ENCODE measurements around the gene CFAP126.

CFAP126 gene

DNA sequence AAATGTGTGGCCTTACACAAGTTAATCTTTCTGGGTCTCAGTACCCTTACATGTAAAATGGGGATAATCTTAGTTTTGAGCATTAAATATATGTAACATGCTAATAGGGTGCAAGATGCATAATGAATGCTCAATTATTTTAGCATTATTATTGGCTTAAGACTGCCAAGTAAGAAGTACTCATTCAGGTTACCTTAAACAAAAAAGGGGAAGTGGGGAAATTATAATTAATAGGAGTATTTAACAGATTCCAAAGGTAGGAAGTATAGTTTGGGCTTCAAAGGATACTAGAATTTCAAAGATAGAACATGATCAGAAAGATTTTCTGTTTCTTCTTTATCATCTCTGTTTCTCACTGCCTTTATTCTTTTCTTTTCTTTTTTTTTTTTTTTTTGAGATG is 5.8 kb upstream of the CFAP126 start:
- no peak overlapping the region for H3K27ac ChIP-seq
- no peaks in the 10 kb centered on the region for H3K27me3 ChIP-seq (ENCODE audit: insufficient read depth, low read depth, severe bottlenecking)
- no peaks in the 10 kb centered on the region for H3K9me3 ChIP-seq (ENCODE audit: severe bottlenecking)
- H3K36me3 ChIP-seq, result no peaks in the 10 kb centered on the region
- no peak for TF ChIP-seq CTCF (IDR thresholded peaks at IDR 0.05; ENCODE audit: low read depth, low read length)
- DNase-seq, result no peak
- no peak overlapping the region for H3K4me3 ChIP-seq (ENCODE audit: low read depth, low read length)

GRCh38 chr1:161365207-161365606 is 2.5 kb downstream of the CFAP126 start:
- no peak for TF ChIP-seq CTCF (IDR thresholded peaks at IDR 0.05; ENCODE audit: low read depth, low read length)
- DNase-seq, result no peak
- Histone ChIP-seq H3K4me3 (ENCODE audit: low read depth, low read length) (no peak overlapping the region), H3K9me3 (ENCODE audit: severe bottlenecking) (no peaks in the 10 kb centered on the region), H3K36me3 (peaks cover 27% of the 10 kb centered on the region), H3K27me3 (ENCODE audit: insufficient read depth, low read depth, severe bottlenecking) (no peaks in the 10 kb centered on the region), H3K27ac (no peak overlapping the region)

DNA sequence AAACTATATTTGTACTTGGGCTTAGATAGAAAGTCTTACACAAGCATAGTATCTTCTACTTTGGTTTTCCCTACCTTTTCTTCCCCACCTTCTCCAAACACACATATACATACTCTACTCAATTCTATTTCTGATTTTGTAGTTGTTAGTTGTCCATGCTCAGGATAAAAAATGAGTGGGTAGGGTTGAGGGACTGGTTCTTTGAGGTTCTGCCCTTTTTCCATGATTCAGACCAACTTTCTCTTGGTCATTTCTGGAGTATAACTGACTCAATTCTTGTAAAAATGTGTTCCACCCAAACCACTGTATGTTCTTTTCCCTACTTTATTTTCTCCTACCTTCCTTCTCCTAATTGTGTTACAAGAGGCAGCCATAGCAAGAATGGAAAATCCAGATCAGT is 3.3 kb downstream of the CFAP126 start:
- Histone ChIP-seq H3K36me3 (peaks cover 31% of the 10 kb centered on the region), H3K27ac (no peak overlapping the region), H3K4me3 (ENCODE audit: low read depth, low read length) (no peak overlapping the region), H3K27me3 (ENCODE audit: insufficient read depth, low read depth, severe bottlenecking) (no peaks in the 10 kb centered on the region), H3K9me3 (ENCODE audit: severe bottlenecking) (no peaks in the 10 kb centered on the region)
- DNase-seq, result no peak
- no peak for TF ChIP-seq CTCF (IDR thresholded peaks at IDR 0.05; ENCODE audit: low read depth, low read length)

GRCh38 chr1:161359291-161359690 is 8.4 kb downstream of the CFAP126 start:
- Histone ChIP-seq H3K27ac (no peak overlapping the region), H3K4me3 (ENCODE audit: low read depth, low read length) (no peak overlapping the region), H3K36me3 (peaks cover 41% of the 10 kb centered on the region), H3K27me3 (ENCODE audit: insufficient read depth, low read depth, severe bottlenecking) (no peaks in the 10 kb centered on the region), H3K9me3 (ENCODE audit: severe bottlenecking) (no peaks in the 10 kb centered on the region)
- no peak for DNase-seq
- no peak for TF ChIP-seq CTCF (IDR thresholded peaks at IDR 0.05; ENCODE audit: low read depth, low read length)

DNA sequence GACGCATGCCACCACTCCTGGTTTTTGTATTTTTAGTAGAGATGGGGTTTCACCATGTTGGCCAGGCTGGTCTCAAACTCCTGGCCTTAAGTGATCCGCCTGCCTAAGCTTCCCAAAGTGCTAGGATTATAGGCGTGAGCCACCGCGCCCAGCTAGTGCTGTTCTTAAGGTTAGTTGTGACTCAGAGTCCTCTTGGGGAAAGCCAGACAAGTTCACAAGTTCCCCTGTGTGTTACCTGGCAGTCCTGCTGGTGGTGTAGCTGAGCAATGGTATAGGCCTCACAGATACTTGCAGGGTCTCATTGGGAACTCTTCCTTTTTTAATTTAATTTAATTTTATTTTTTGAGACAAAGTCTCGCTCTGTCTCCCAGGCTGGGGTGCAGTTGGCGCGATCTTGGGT is 10.6 kb downstream of the CFAP126 start:
- Histone ChIP-seq H3K9me3 (ENCODE audit: severe bottlenecking) (no peaks in the 10 kb centered on the region), H3K4me3 (ENCODE audit: low read depth, low read length) (no peak overlapping the region), H3K36me3 (peaks cover 40% of the 10 kb centered on the region), H3K27me3 (ENCODE audit: insufficient read depth, low read depth, severe bottlenecking) (no peaks in the 10 kb centered on the region), H3K27ac (no peak overlapping the region)
- no peak for TF ChIP-seq CTCF (IDR thresholded peaks at IDR 0.05; ENCODE audit: low read depth, low read length)
- DNase-seq, result no peak

DNA sequence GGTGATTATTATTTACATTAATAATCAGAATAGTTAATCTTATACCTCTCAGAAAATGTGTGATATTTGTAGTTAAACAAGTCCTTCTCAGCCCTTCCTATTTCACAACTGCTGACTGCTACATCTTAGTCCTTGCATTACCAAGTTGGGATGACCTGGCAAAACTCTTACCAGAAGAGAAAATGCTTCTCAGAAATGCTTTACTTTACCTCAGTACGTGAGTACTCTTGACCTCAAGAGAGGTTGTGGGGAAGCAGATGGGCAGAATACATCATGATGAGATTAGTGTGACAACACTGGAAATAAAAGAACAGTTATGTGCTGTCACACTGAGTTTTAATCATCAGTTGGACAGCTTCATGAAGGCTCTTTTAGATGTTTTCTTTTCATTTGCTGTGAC is 16.2 kb downstream of the CFAP126 start:
- DNase-seq, result peak; percentile 47
- TF ChIP-seq CTCF (IDR thresholded peaks at IDR 0.05; ENCODE audit: low read depth, low read length), result no peak
- Histone ChIP-seq H3K36me3 (peaks cover 36% of the 10 kb centered on the region), H3K9me3 (ENCODE audit: severe bottlenecking) (no peaks in the 10 kb centered on the region), H3K27me3 (ENCODE audit: insufficient read depth, low read depth, severe bottlenecking) (no peaks in the 10 kb centered on the region), H3K4me3 (ENCODE audit: low read depth, low read length) (no peak overlapping the region), H3K27ac (peak overlapping the region; percentile 20)

All from WERI-Rb-1 (cell line).